ENCODE measurements around the gene FANCB.

- TF ChIP-seq, protein P1, sequence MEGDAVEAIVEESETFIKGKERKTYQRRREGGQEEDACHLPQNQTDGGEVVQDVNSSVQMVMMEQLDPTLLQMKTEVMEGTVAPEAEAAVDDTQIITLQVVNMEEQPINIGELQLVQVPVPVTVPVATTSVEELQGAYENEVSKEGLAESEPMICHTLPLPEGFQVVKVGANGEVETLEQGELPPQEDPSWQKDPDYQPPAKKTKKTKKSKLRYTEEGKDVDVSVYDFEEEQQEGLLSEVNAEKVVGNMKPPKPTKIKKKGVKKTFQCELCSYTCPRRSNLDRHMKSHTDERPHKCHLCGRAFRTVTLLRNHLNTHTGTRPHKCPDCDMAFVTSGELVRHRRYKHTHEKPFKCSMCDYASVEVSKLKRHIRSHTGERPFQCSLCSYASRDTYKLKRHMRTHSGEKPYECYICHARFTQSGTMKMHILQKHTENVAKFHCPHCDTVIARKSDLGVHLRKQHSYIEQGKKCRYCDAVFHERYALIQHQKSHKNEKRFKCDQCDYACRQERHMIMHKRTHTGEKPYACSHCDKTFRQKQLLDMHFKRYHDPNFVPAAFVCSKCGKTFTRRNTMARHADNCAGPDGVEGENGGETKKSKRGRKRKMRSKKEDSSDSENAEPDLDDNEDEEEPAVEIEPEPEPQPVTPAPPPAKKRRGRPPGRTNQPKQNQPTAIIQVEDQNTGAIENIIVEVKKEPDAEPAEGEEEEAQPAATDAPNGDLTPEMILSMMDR (IDR thresholded peaks at IDR 0.05 in 8 of 11, conservative IDR thresholded peaks at IDR 0.05 in 3 of 11), result no peak
- TF ChIP-seq POLR2AphosphoS5 (IDR thresholded peaks at IDR 0.05) (no peak), POLR2A (IDR thresholded peaks at IDR 0.05) (no peak)
Measured at GRCh38 chrX:14832151-14832550, 40.7 kb downstream of the FANCB start.
